Bronchus fibroblast of lung (primary cell): ENCODE measurements around the gene USP6NL. TPM values are rescaled to one million over a fixed set of nuclear protein-coding genes. Genes with fewer than 3 reads are reported as not detected.

Experiments used
- total RNA-seq: library from RNA; depleted of rRNA; stranded (reverse); fragments of >200 nt; gene quantifications from 2 replicates; pipeline ENCODE4 v1.2.3, GENCODE V29; 2015

USP6NL gene
- total RNA-seq = 8.9 and 9.2 TPM in 2 replicates

DNA sequence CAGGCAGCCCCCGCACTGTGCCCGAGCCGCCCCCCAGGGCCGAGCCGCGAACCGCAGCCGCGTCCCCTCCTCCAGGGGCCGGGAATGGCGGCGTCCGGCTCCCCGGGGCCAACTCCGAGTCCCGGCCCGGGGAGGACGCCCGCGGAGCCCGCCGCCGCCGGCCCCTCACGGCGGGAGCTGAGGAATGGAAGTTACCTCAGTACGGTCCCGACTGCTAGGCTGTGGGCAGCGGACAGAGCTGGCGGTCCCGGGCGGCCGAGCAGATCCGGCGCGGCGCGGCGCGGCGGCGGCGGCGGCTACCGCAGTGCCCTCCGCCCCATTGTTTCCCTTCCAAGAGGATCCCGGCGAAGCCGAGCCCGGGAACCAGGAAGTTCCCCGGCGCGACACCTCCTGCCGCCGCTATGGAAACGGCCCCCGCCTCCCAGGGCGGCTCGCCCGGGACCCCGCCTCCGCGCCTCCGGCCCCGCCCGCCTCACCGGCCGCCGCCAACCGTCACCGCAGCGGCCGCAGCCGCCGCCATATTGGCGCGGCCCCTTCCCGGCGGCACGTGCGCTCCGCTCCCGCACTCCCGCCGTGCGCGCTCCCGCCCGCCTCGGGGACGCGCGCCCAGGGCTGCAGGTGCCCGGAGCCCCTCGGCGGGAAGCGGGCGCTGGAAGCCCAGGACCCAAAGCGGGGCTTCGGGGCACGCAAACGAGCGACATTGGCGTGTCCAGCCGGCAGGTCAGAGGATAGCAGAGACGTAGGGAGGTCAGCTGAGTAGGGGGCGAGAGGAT is at the start of gene USP6NL:
USP6NL (minus strand) TSS at position 403 of the 773 bp plus-strand sequence. CDS start 14,016 bp downstream, outside the sequence.

Other genes with a start within 250 kb of the USP6NL start
- gene ECHDC3, start 130.7 kb upstream of the USP6NL start, total RNA-seq = 29.8 and 33.4 TPM in 2 replicates
- gene PROSER2, start 211.7 kb upstream of the USP6NL start, total RNA-seq = 4.7 and 7.3 TPM in 2 replicates